ENCODE data around the gene CDH1. TPM values are rescaled to one million over a fixed set of nuclear protein-coding genes. Genes with fewer than 3 reads are reported as not detected.

Gene CDH1
- polyA plus RNA-seq, 2 donors: 92.0 to 96.6 TPM

- Histone ChIP-seq H3K9me3 (ENCODE audit: control insufficient read depth in 2 of 2, insufficient read depth in 1 of 2, low read depth in 1 of 2, low read length in 1 of 2) (no peaks in the 10 kb centered on the region), H3K27ac (ENCODE audit: low read depth in 2 of 2, low read length in 1 of 2) (no peak overlapping the region), H3K36me3 (ENCODE audit: control insufficient read depth in 2 of 2, insufficient read depth in 2 of 2, low read length in 1 of 2) (no peaks in the 10 kb centered on the region), H3K4me3 (ENCODE audit: low read depth in 1 of 2, low read length in 2 of 2) (no peak overlapping the region), H3K27me3 (ENCODE audit: control insufficient read depth in 1 of 2, insufficient read depth in 2 of 2, low read length in 2 of 2) (no peaks in the 10 kb centered on the region), H3K4me1 (ENCODE audit: control insufficient read depth in 2 of 2, insufficient read depth in 2 of 2, low read length in 1 of 2) (no peaks in the 10 kb centered on the region)
- 97% methylated on average over 2 of the region's 2 CpGs for WGBS, 2 donors
Measured at GRCh38 chr16:68850481-68850880, 113.4 kb downstream of the CDH1 start.

DNA sequence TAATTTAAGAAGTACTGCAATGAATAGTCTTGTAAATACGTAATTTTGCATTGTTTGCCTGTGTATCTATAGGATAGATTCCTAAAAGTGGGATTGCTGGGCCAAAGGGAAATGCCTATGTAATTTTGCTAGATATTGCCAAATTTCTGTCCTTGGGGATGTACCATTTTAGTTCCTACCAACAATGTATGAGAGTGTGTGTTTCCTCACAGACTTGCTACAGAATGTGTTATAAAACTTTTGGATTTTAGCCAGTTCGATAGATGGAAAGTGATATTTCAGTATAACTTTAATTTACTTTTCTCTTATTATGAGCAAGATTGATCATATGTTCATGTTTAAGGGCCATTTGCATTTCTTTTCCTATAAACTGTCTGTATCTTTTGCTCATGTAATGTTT, 114.5 kb downstream of the CDH1 start:
- Histone ChIP-seq H3K4me3 (ENCODE audit: low read depth in 1 of 2, low read length in 2 of 2) (no peak overlapping the region), H3K36me3 (ENCODE audit: control insufficient read depth in 2 of 2, insufficient read depth in 2 of 2, low read length in 1 of 2) (no peaks in the 10 kb centered on the region), H3K4me1 (ENCODE audit: control insufficient read depth in 2 of 2, insufficient read depth in 2 of 2, low read length in 1 of 2) (no peaks in the 10 kb centered on the region), H3K27ac (ENCODE audit: low read depth in 2 of 2, low read length in 1 of 2) (no peak overlapping the region), H3K9me3 (ENCODE audit: control insufficient read depth in 2 of 2, insufficient read depth in 1 of 2, low read depth in 1 of 2, low read length in 1 of 2) (no peaks in the 10 kb centered on the region), H3K27me3 (ENCODE audit: control insufficient read depth in 1 of 2, insufficient read depth in 2 of 2, low read length in 2 of 2) (no peaks in the 10 kb centered on the region)
- WGBS, 2 donors: 83 to 89% methylated on average over 2 of the region's 2 CpGs

DNA sequence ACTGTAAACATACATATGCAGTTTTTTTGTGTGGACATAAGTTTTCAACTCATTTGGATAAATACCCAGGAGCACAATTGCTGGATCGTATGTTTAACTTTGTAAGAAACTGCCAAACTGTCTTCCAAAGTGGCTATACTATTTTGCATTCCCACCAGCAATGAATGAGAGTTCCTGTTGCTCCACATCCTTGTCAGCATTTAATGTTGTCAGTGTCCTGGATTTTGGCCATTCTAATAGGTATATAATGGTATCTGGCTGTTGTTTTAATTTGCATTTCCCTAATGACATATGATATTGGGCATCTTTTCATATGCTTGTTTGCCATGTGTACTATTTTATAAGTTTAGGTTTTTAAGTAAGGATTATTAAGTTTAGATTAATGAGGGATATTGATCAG, 120.4 kb downstream of the CDH1 start:
- Histone ChIP-seq H3K9me3 (ENCODE audit: control insufficient read depth in 2 of 2, insufficient read depth in 1 of 2, low read depth in 1 of 2, low read length in 1 of 2) (peaks cover 0 to 2% of the 10 kb centered on the region in 2 donors), H3K27me3 (ENCODE audit: control insufficient read depth in 1 of 2, insufficient read depth in 2 of 2, low read length in 2 of 2) (no peaks in the 10 kb centered on the region), H3K4me1 (ENCODE audit: control insufficient read depth in 2 of 2, insufficient read depth in 2 of 2, low read length in 1 of 2) (peaks cover 0 to 2% of the 10 kb centered on the region in 2 donors), H3K27ac (ENCODE audit: low read depth in 2 of 2, low read length in 1 of 2) (no peak overlapping the region), H3K36me3 (ENCODE audit: control insufficient read depth in 2 of 2, insufficient read depth in 2 of 2, low read length in 1 of 2) (peaks cover 0 to 8% of the 10 kb centered on the region in 2 donors), H3K4me3 (ENCODE audit: low read depth in 1 of 2, low read length in 2 of 2) (no peak overlapping the region)
- 94 to 96% methylated on average over 1 of the region's 1 CpG for WGBS, 2 donors

GRCh38 chr16:68859828-68860227, 122.7 kb downstream of the CDH1 start:
- 96% methylated on average over 4 of the region's 4 CpGs for WGBS, 2 donors
- no peak overlapping the region for H3K27ac ChIP-seq (ENCODE audit: low read depth in 2 of 2, low read length in 1 of 2)
- H3K9me3 ChIP-seq (ENCODE audit: control insufficient read depth in 2 of 2, insufficient read depth in 1 of 2, low read depth in 1 of 2, low read length in 1 of 2): peaks cover 0 to 2% of the 10 kb centered on the region in 2 donors
- no peak overlapping the region for H3K4me3 ChIP-seq (ENCODE audit: low read depth in 1 of 2, low read length in 2 of 2)
- H3K27me3 ChIP-seq (ENCODE audit: control insufficient read depth in 1 of 2, insufficient read depth in 2 of 2, low read length in 2 of 2): no peaks in the 10 kb centered on the region
- H3K4me1 ChIP-seq (ENCODE audit: control insufficient read depth in 2 of 2, insufficient read depth in 2 of 2, low read length in 1 of 2): peaks cover 0 to 2% of the 10 kb centered on the region in 2 donors
- peaks cover 0 to 8% of the 10 kb centered on the region in 2 donors for H3K36me3 ChIP-seq (ENCODE audit: control insufficient read depth in 2 of 2, insufficient read depth in 2 of 2, low read length in 1 of 2)

DNA sequence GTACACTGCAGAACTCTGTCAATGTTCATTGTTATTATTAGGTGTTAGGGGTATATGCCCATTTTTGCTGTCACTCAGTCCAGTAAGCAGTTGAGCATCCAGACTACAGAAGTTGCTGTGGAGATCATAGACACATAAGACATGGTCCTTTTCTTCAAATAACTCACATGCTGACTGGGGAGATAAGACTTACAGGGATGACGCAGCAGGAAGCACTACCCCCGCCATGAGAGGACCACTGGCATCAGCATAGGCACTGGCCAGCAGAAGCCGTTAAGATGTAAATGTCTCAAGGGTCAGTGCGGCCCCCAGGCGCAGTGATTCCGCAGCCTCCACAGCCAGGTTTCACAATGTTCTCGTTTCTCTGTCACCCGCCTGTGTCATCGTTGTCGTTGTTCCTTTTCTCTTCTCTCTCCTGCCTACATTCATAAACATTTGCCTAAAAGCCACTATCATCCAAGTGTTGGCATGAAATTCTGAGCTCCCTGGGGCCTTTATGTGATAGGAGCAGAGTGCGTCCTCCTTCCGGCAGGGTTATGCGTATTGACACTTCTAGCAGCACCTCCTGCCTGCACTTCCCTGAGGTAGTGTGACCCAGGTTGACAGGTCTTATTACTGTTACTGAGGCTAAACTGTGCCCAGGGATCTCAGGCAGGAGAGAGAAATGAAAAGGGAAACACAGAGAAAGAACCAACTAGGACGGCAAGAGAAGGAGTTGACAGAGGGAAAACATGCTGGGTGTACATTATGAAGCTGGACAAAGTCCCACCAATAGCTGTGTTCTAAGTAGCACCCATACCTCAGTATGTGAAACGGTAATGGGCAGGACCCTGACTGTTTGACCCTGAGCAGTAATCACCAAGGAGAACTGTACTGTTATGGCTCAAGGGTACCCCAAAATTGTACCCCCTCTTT, 124.1 kb downstream of the CDH1 start:
- no peak overlapping the region for H3K4me3 ChIP-seq (ENCODE audit: low read depth in 1 of 2, low read length in 2 of 2)
- H3K27ac ChIP-seq (ENCODE audit: low read depth in 2 of 2, low read length in 1 of 2): no peak overlapping the region
- WGBS, 2 donors: 94% methylated on average over 15 of the region's 15 CpGs
- H3K4me1 ChIP-seq (ENCODE audit: control insufficient read depth in 2 of 2, insufficient read depth in 2 of 2, low read length in 1 of 2): peaks cover 0 to 2% of the 10 kb centered on the region in 2 donors
- no peaks in the 10 kb centered on the region for H3K27me3 ChIP-seq (ENCODE audit: control insufficient read depth in 1 of 2, insufficient read depth in 2 of 2, low read length in 2 of 2)
- peaks cover 0 to 8% of the 10 kb centered on the region in 2 donors for H3K36me3 ChIP-seq (ENCODE audit: control insufficient read depth in 2 of 2, insufficient read depth in 2 of 2, low read length in 1 of 2)
- H3K9me3 ChIP-seq (ENCODE audit: control insufficient read depth in 2 of 2, insufficient read depth in 1 of 2, low read depth in 1 of 2, low read length in 1 of 2): peaks cover 0 to 2% of the 10 kb centered on the region in 2 donors

- Histone ChIP-seq H3K9me3 (ENCODE audit: control insufficient read depth in 2 of 2, insufficient read depth in 1 of 2, low read depth in 1 of 2, low read length in 1 of 2) (no peaks in the 10 kb centered on the region), H3K27me3 (ENCODE audit: control insufficient read depth in 1 of 2, insufficient read depth in 2 of 2, low read length in 2 of 2) (no peaks in the 10 kb centered on the region), H3K36me3 (ENCODE audit: control insufficient read depth in 2 of 2, insufficient read depth in 2 of 2, low read length in 1 of 2) (no peaks in the 10 kb centered on the region), H3K27ac (ENCODE audit: low read depth in 2 of 2, low read length in 1 of 2) (no peak overlapping the region), H3K4me1 (ENCODE audit: control insufficient read depth in 2 of 2, insufficient read depth in 2 of 2, low read length in 1 of 2) (no peaks in the 10 kb centered on the region), H3K4me3 (ENCODE audit: low read depth in 1 of 2, low read length in 2 of 2) (no peak overlapping the region)
- 96 to 98% methylated on average over 6 of the region's 6 CpGs for WGBS, 2 donors
Measured at GRCh38 chr16:68866933-68867332, 129.8 kb downstream of the CDH1 start.

GRCh38 chr16:68869492-68870088, 132.5 kb downstream of the CDH1 start:
- H3K4me3 ChIP-seq (ENCODE audit: low read depth in 1 of 2, low read length in 2 of 2): no peak overlapping the region
- WGBS, 2 donors: 86 to 89% methylated on average over 4 of the region's 4 CpGs
- H3K4me1 ChIP-seq (ENCODE audit: control insufficient read depth in 2 of 2, insufficient read depth in 2 of 2, low read length in 1 of 2): no peaks in the 10 kb centered on the region
- peaks cover 2 to 4% of the 10 kb centered on the region in 2 donors for H3K36me3 ChIP-seq (ENCODE audit: control insufficient read depth in 2 of 2, insufficient read depth in 2 of 2, low read length in 1 of 2)
- H3K9me3 ChIP-seq (ENCODE audit: control insufficient read depth in 2 of 2, insufficient read depth in 1 of 2, low read depth in 1 of 2, low read length in 1 of 2): no peaks in the 10 kb centered on the region
- H3K27me3 ChIP-seq (ENCODE audit: control insufficient read depth in 1 of 2, insufficient read depth in 2 of 2, low read length in 2 of 2): no peaks in the 10 kb centered on the region
- H3K27ac ChIP-seq (ENCODE audit: low read depth in 2 of 2, low read length in 1 of 2): no peak overlapping the region

DNA sequence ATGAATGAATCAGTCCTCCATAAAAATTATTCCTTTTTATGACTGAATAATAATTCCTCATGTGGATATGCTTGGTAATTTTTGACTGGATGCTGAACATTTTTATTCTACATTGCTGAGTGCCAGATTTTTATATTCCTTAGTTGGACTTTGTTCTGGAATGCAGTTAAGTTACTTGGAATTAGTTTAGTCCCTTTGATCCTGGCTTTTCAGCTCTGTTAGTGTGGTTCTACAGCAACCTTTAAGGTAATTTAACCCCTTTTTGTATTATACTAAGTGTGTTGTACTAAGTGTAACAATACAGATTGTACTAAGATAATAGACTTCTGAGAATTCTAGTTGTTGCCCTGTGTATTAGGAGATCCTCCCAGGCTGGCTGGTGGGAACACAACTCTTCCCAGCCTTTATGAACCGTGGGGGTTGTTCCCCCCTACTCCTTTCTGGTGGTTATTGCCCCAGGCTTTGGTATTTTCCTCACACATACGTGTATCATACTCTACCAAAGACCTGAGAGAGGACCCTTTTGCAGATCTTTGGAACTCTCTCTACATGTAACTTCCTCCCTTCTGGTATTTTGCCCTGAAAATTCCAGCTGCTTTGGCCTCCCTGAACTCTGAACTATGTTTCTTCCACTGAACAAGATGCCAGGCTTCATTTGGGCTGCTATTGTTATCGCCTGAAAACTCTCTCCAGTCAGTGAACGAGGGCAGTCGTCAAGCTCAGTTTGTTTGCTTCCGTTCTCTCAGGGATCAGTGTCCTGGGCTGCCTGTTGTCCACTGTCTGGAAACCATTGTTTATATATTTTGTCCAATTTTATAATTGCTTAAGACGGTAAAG, 136.8 kb downstream of the CDH1 start:
- Histone ChIP-seq H3K4me3 (ENCODE audit: low read depth in 1 of 2, low read length in 2 of 2) (no peak overlapping the region), H3K27me3 (ENCODE audit: control insufficient read depth in 1 of 2, insufficient read depth in 2 of 2, low read length in 2 of 2) (no peaks in the 10 kb centered on the region), H3K36me3 (ENCODE audit: control insufficient read depth in 2 of 2, insufficient read depth in 2 of 2, low read length in 1 of 2) (peaks cover 2 to 8% of the 10 kb centered on the region in 2 donors), H3K9me3 (ENCODE audit: control insufficient read depth in 2 of 2, insufficient read depth in 1 of 2, low read depth in 1 of 2, low read length in 1 of 2) (no peaks in the 10 kb centered on the region), H3K4me1 (ENCODE audit: control insufficient read depth in 2 of 2, insufficient read depth in 2 of 2, low read length in 1 of 2) (no peaks in the 10 kb centered on the region), H3K27ac (ENCODE audit: low read depth in 2 of 2, low read length in 1 of 2) (no peak overlapping the region)
- 76 to 79% methylated on average over 7 of the region's 7 CpGs for WGBS, 2 donors

DNA sequence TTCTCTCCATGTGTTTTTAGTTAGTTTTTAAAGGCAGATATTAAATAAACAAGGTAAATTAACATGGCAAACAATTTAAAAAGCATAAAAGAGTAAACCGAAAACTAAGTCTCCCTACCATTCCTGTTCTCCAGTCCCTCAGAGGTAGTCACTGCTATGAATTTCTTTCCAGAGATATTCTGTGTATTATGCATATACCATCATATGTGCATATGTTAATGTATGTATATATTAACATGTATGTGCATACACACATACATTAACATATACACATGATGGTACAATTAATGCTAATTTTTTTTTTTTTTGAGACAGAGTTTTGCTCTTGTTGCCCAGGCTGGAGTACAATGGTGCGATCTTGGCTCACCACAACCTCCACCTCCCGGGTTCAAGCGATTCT, 138.8 kb downstream of the CDH1 start:
- no peaks in the 10 kb centered on the region for H3K27me3 ChIP-seq (ENCODE audit: control insufficient read depth in 1 of 2, insufficient read depth in 2 of 2, low read length in 2 of 2)
- WGBS, 2 donors: 86 to 100% methylated on average over 2 to 4 of the region's 4 CpGs
- no peak overlapping the region for H3K4me3 ChIP-seq (ENCODE audit: low read depth in 1 of 2, low read length in 2 of 2)
- no peak overlapping the region for H3K27ac ChIP-seq (ENCODE audit: low read depth in 2 of 2, low read length in 1 of 2)
- peaks cover 2 to 8% of the 10 kb centered on the region in 2 donors for H3K36me3 ChIP-seq (ENCODE audit: control insufficient read depth in 2 of 2, insufficient read depth in 2 of 2, low read length in 1 of 2)
- no peaks in the 10 kb centered on the region for H3K9me3 ChIP-seq (ENCODE audit: control insufficient read depth in 2 of 2, insufficient read depth in 1 of 2, low read depth in 1 of 2, low read length in 1 of 2)
- no peaks in the 10 kb centered on the region for H3K4me1 ChIP-seq (ENCODE audit: control insufficient read depth in 2 of 2, insufficient read depth in 2 of 2, low read length in 1 of 2)
